K562 (cell line): ENCODE results near the gene ZG16B. TPM values are rescaled to one million over a fixed set of nuclear protein-coding genes. Genes with fewer than 3 reads are reported as not detected.

Source experiments
- CBX1 ChIP-seq: sonication (generic); IDR thresholded peaks from 2 replicates; pipeline ENCODE4 v1.6.1; 2016; ENCODE audit warnings: antibody characterized with exemption, low read depth, mild to moderate bottlenecking
- MAFK ChIP-seq: IDR thresholded peaks from 2 replicates; pipeline ENCODE4 v1.6.1; 2011; ENCODE audit warnings: low read length, improper control_type of control experiment
- TCF3 ChIP-seq: sonication (generic); formaldehyde crosslinking; IDR thresholded peaks from 2 replicates; pipeline ENCODE4 v1.4.0; 2020; ENCODE audit warnings: mild to moderate bottlenecking, missing genetic modification reagents
- ZBTB8A ChIP-seq: fragments of 450-650 bp; IDR thresholded peaks from 2 replicates; pipeline ENCODE4 v1.6.1; 2018; ENCODE audit warnings: mild to moderate bottlenecking, moderate library complexity; ENCODE audit not compliant: partially characterized antibody
- ZKSCAN3 ChIP-seq: fragments of 250-450 bp; sonication (Bioruptor Pico); IDR thresholded peaks from 2 replicates; pipeline ENCODE4 v1.4.0; 2020
- ZNF217 ChIP-seq: sonication (generic); formaldehyde crosslinking; IDR thresholded peaks from 2 replicates; pipeline ENCODE4 v1.8.0; 2022; ENCODE audit warnings: mild to moderate bottlenecking, missing genetic modification reagents
- polyA plus RNA-seq, 8 experiments: library from polyadenylated mRNA; depleted of rRNA in 4 of 8; stranded (reverse) in 5 of 8; unstranded in 3 of 8; fragments of >200 nt; fragmentation: Nextera tagmentation in 2 of 8; fragmentation: Illumina TruSeq in 1 of 8; extraction: Ambion mirVana in 2 of 8; extraction: Trizol in 1 of 8; gene quantifications; 2 replicates each; pipeline versions ENCODE4 v1.2.1 to v1.2.3, GENCODE V29; 2011 to 2014; ENCODE audit warnings: inconsistent platforms in 1 of 8, missing spikeins in 1 of 8
- total RNA-seq, 7 experiments: library from RNA; depleted of rRNA in 6 of 7; stranded (reverse); fragments of >200 nt in 6 of 7; fragmentation: Illumina TruSeq in 2 of 7; extraction: Trizol in 2 of 7; gene quantifications; 2 replicates each; pipeline versions ENCODE4 v1.2.1 to v1.2.3, GENCODE V29; 2011 to 2021; ENCODE audit warnings: low replicate concordance in 1 of 7
- TF ChIP-seq, protein P1 (sequence below), 2 experiments: fragments of 450-650 bp; formaldehyde crosslinking in 1 of 2; IDR thresholded peaks; 2 replicates each; pipeline versions ENCODE4 v1.4.0 to v1.6.1; 2014 to 2020; ENCODE audit warnings: mild to moderate bottlenecking in 2 of 2, borderline replicate concordance in 1 of 2, low read depth in 1 of 2
- TF ChIP-seq, protein P2 (sequence below): fragments of 250-450 bp; sonication (Bioruptor Pico); IDR thresholded peaks from 2 replicates; pipeline ENCODE4 v1.5.0; 2021
- TF ChIP-seq, protein P3 (sequence below): fragments of 450-650 bp; IDR thresholded peaks from 2 replicates; pipeline ENCODE4 v1.6.1; 2016; ENCODE audit warnings: borderline replicate concordance
- TF ChIP-seq, protein P4 (sequence below), 3 experiments: fragments of 200-800 bp in 1 of 3; sonication (Bioruptor generic) in 1 of 3; sonication (generic) in 1 of 3; formaldehyde crosslinking in 1 of 3; IDR thresholded peaks; 2 replicates each; pipeline versions ENCODE4 v1.6.1 to v1.8.0; 2016 to 2022; ENCODE audit warnings: mild to moderate bottlenecking in 2 of 3, missing compliant biosample characterization in 2 of 3, missing genetic modification characterization in 2 of 3, missing genetic modification reagents in 1 of 3
- TF ChIP-seq, protein P5 (sequence below): fragments of 450-650 bp; IDR thresholded peaks from 2 replicates; pipeline ENCODE4 v1.6.1; 2016
- TF ChIP-seq, protein P6 (sequence below): fragments of 250-450 bp; sonication (Bioruptor Pico); IDR thresholded peaks from 2 replicates; pipeline ENCODE4 v1.5.0; 2020; ENCODE audit warnings: mild to moderate bottlenecking, borderline replicate concordance

The ZG16B gene
- total and polyA plus RNA-seq, 9 of the 15 experiments (the other 6 are each of a cell fraction or from before 2014, with no cell fraction given): 0.25 to 0.43 (median 0.34) TPM; not detected in 5

DNA sequence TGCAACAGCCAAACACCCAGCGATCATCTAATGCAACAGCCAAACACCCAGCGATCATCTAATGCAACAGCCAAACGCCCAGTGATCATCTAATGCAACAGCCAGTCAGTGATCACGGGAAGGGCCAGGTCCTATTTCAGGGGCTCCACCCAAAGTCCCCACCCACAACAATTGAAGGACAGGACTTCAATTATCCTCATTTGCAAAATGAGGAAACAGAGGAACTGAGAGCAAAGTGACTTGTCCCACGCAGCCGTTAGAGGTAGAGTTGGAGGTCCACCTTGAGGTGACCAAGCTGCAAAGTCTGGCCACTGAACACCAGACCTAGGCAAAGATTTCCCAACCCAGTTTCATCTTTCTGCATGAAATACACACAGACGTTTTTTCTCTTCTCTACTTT, 3.7 kb downstream of the ZG16B start (continued):
- TF ChIP-seq, protein P1, sequence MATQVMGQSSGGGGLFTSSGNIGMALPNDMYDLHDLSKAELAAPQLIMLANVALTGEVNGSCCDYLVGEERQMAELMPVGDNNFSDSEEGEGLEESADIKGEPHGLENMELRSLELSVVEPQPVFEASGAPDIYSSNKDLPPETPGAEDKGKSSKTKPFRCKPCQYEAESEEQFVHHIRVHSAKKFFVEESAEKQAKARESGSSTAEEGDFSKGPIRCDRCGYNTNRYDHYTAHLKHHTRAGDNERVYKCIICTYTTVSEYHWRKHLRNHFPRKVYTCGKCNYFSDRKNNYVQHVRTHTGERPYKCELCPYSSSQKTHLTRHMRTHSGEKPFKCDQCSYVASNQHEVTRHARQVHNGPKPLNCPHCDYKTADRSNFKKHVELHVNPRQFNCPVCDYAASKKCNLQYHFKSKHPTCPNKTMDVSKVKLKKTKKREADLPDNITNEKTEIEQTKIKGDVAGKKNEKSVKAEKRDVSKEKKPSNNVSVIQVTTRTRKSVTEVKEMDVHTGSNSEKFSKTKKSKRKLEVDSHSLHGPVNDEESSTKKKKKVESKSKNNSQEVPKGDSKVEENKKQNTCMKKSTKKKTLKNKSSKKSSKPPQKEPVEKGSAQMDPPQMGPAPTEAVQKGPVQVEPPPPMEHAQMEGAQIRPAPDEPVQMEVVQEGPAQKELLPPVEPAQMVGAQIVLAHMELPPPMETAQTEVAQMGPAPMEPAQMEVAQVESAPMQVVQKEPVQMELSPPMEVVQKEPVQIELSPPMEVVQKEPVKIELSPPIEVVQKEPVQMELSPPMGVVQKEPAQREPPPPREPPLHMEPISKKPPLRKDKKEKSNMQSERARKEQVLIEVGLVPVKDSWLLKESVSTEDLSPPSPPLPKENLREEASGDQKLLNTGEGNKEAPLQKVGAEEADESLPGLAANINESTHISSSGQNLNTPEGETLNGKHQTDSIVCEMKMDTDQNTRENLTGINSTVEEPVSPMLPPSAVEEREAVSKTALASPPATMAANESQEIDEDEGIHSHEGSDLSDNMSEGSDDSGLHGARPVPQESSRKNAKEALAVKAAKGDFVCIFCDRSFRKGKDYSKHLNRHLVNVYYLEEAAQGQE (IDR thresholded peaks at IDR 0.05; ENCODE audit: borderline replicate concordance): peak; percentile 34; the same call in 1 of the 2 replicates
- TF ChIP-seq, protein P1 (CRISPR knock-in tag; IDR thresholded peaks at IDR 0.05; ENCODE audit: low read depth): no peak
- TF ChIP-seq, protein P2, sequence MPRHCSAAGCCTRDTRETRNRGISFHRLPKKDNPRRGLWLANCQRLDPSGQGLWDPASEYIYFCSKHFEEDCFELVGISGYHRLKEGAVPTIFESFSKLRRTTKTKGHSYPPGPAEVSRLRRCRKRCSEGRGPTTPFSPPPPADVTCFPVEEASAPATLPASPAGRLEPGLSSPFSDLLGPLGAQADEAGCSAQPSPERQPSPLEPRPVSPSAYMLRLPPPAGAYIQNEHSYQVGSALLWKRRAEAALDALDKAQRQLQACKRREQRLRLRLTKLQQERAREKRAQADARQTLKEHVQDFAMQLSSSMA (CRISPR knock-in tag): no peak
- TF ChIP-seq, protein P3, sequence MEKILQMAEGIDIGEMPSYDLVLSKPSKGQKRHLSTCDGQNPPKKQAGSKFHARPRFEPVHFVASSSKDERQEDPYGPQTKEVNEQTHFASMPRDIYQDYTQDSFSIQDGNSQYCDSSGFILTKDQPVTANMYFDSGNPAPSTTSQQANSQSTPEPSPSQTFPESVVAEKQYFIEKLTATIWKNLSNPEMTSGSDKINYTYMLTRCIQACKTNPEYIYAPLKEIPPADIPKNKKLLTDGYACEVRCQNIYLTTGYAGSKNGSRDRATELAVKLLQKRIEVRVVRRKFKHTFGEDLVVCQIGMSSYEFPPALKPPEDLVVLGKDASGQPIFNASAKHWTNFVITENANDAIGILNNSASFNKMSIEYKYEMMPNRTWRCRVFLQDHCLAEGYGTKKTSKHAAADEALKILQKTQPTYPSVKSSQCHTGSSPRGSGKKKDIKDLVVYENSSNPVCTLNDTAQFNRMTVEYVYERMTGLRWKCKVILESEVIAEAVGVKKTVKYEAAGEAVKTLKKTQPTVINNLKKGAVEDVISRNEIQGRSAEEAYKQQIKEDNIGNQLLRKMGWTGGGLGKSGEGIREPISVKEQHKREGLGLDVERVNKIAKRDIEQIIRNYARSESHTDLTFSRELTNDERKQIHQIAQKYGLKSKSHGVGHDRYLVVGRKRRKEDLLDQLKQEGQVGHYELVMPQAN: no peak
- no peak for TF ChIP-seq TCF3 (CRISPR knock-in tag)
- no peak for TF ChIP-seq ZBTB8A
- TF ChIP-seq ZNF217: no peak
- TF ChIP-seq CBX1: no peak
- TF ChIP-seq, protein P4, sequence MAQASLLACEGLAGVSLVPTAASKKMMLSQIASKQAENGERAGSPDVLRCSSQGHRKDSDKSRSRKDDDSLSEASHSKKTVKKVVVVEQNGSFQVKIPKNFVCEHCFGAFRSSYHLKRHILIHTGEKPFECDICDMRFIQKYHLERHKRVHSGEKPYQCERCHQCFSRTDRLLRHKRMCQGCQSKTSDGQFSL (CRISPR knock-in tag; IDR thresholded peaks at IDR 0.05): no peak
- TF ChIP-seq, protein P4 (tag; IDR thresholded peaks at IDR 0.05): no peak
- no peak for TF ChIP-seq MAFK
- no peak for TF ChIP-seq ZKSCAN3 (CRISPR knock-in tag)
- TF ChIP-seq, protein P5, sequence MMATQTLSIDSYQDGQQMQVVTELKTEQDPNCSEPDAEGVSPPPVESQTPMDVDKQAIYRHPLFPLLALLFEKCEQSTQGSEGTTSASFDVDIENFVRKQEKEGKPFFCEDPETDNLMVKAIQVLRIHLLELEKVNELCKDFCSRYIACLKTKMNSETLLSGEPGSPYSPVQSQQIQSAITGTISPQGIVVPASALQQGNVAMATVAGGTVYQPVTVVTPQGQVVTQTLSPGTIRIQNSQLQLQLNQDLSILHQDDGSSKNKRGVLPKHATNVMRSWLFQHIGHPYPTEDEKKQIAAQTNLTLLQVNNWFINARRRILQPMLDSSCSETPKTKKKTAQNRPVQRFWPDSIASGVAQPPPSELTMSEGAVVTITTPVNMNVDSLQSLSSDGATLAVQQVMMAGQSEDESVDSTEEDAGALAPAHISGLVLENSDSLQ: peak; percentile 11; the same call in 1 of the 2 replicates
- TF ChIP-seq, protein P6, sequence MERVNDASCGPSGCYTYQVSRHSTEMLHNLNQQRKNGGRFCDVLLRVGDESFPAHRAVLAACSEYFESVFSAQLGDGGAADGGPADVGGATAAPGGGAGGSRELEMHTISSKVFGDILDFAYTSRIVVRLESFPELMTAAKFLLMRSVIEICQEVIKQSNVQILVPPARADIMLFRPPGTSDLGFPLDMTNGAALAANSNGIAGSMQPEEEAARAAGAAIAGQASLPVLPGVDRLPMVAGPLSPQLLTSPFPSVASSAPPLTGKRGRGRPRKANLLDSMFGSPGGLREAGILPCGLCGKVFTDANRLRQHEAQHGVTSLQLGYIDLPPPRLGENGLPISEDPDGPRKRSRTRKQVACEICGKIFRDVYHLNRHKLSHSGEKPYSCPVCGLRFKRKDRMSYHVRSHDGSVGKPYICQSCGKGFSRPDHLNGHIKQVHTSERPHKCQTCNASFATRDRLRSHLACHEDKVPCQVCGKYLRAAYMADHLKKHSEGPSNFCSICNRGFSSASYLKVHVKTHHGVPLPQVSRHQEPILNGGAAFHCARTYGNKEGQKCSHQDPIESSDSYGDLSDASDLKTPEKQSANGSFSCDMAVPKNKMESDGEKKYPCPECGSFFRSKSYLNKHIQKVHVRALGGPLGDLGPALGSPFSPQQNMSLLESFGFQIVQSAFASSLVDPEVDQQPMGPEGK: no peak
